SK-N-MC (cell line): ENCODE measurements around the gene ITPR2.
"Not testable (repeated sequence)": the region's sequence is repeated elsewhere in the genome, so short reads cannot be mapped to it uniquely, and the experiment has no call there.

Experiments used
- DNase-seq: peaks from one replicate; pipeline ENCODE4 v3.0.0-alpha.2; 2011; ENCODE audit warnings: low read depth, low spot score
- H3K27ac ChIP-seq: fragments of 200-600 bp; sonication (generic); 2 replicates; pipeline ENCODE4 v1.5.1; 2016; ENCODE audit warnings: mixed run types
- H3K36me3 ChIP-seq: fragments of 200-600 bp; sonication (generic); 2 replicates; pipeline ENCODE4 v1.6.1; 2017; ENCODE audit warnings: antibody characterized with exemption, low read length, mixed read lengths; ENCODE audit not compliant: insufficient read depth
- H3K4me3 ChIP-seq: fragments of 200-600 bp; sonication (generic); 2 replicates; pipeline ENCODE4 v1.5.1; 2016
- H3K9ac ChIP-seq: fragments of 200-600 bp; sonication (generic); 2 replicates; pipeline ENCODE4 v1.8.0; 2017; ENCODE audit warnings: mixed run types, mixed read lengths; ENCODE audit not compliant: insufficient read length
- H3K9me3 ChIP-seq: fragments of 200-600 bp; sonication (generic); 2 replicates; pipeline ENCODE4 v1.6.1; 2017; ENCODE audit warnings: low read depth, mild to moderate bottlenecking, antibody characterized with exemption, low read length, moderate library complexity, mixed read lengths
- EZH2 ChIP-seq: fragments of 200-600 bp; sonication (generic); IDR thresholded peaks from one replicate; pipeline ENCODE4 v1.6.1; 2017; ENCODE audit warnings: antibody characterized with exemption
- FOXP2 ChIP-seq: optimal IDR thresholded peaks from 2 replicates; pipeline ENCODE3; 2011; ENCODE audit warnings: mild to moderate bottlenecking, moderate library complexity; ENCODE audit not compliant: insufficient read depth; ENCODE audit errors: extremely low read length, control extremely low read depth
- POLR2AphosphoS5 ChIP-seq: IDR thresholded peaks from 2 replicates; pipeline ENCODE4 v1.6.1; 2012; ENCODE audit warnings: mild to moderate bottlenecking, low read depth, low read length, borderline replicate concordance

The ITPR2 gene

DNA sequence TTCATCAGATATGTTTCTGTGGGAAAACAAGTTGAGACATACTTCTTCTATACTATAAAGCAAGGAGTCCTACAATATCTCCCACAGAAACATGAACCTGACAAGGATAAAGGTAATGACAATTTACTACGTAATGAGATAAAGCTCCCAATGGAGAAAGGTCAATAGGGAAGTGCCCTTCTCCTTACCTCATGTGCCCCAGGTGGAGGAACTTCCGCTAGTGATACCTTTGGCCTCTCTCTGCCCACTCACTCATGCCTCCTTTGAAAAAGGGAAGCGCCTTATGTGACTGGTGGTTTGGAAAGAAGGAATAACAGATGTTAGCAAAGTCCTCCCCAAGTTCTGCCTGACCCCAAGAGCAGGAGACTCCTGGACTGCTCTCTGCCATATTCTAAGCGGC, 305.3 kb downstream of the ITPR2 start:
- Histone ChIP-seq H3K9me3 (no peaks in the 10 kb centered on the region; the same call in 1 of the 2 replicates), H3K36me3 (no peaks in the 10 kb centered on the region), H3K4me3 (no peak overlapping the region), H3K27ac (no peak overlapping the region), H3K9ac (no peak overlapping the region)
- TF ChIP-seq POLR2AphosphoS5 (no peak), FOXP2 (no peak), EZH2 (no peak)
- no peak for DNase-seq

- no peak for TF ChIP-seq POLR2AphosphoS5
- no peak for TF ChIP-seq FOXP2
- TF ChIP-seq EZH2 = no peak
- no peaks in the 10 kb centered on the region; the same call in 1 of the 2 replicates for H3K9me3 ChIP-seq
- H3K27ac ChIP-seq = no peak overlapping the region
- no peak overlapping the region for H3K9ac ChIP-seq
- DNase-seq = no peak
- H3K4me3 ChIP-seq = no peak overlapping the region
- no peaks in the 10 kb centered on the region for H3K36me3 ChIP-seq
Measured at GRCh38 chr12:26524862-26525465, 308.0 kb downstream of the ITPR2 start.

DNA sequence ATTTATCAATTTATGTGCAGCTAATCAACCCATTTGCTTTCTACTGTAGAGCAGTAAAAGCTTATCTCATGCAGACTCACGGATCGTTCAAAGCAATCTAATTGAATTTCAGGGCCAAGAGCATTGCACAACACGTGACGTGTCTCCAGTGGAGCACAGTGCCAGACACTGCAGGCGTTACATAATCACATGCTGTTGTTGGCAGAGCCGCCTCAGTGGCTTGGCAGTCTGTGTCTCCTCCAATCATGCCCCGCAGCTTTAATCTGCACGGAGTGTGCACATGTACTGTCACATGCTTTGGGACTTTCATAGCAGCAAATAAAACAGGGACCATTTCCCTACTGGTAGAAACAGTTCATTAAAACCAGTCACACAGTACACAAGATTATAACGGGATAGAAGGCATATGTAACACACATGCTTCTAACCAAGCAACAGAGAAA, 309.3 kb downstream of the ITPR2 start:
- no peaks in the 10 kb centered on the region for H3K36me3 ChIP-seq
- DNase-seq = peak; percentile 79
- H3K4me3 ChIP-seq = peak overlapping the region; percentile 57
- H3K27ac ChIP-seq = peak overlapping the region; percentile 70
- H3K9ac ChIP-seq = no peak overlapping the region
- H3K9me3 ChIP-seq = no peaks in the 10 kb centered on the region; the same call in 1 of the 2 replicates
- no peak for TF ChIP-seq EZH2
- TF ChIP-seq FOXP2 = peak; percentile 94

GRCh38 chr12:26520869-26521268, 312.1 kb downstream of the ITPR2 start:
- no peak overlapping the region for H3K9ac ChIP-seq
- no peak overlapping the region; the same call in 1 of the 2 replicates for H3K4me3 ChIP-seq
- no peaks in the 10 kb centered on the region; the same call in 1 of the 2 replicates for H3K9me3 ChIP-seq
- peak overlapping the region; percentile 73; the same call in 1 of the 2 replicates for H3K27ac ChIP-seq
- H3K36me3 ChIP-seq = no peaks in the 10 kb centered on the region
- TF ChIP-seq POLR2AphosphoS5 (no peak), FOXP2 (no peak), EZH2 (no peak)
- DNase-seq = no peak

- Histone ChIP-seq H3K9ac (no peak overlapping the region), H3K36me3 (no peaks in the 10 kb centered on the region), H3K27ac (peak overlapping the region; percentile 73), H3K9me3 (no peaks in the 10 kb centered on the region; the same call in 1 of the 2 replicates), H3K4me3 (peak overlapping the region; percentile 44)
- DNase-seq = peak; percentile 30
- TF ChIP-seq FOXP2 (peak; percentile 86), EZH2 (no peak), POLR2AphosphoS5 (no peak)
Measured at GRCh38 chr12:26520109-26520508, 312.9 kb downstream of the ITPR2 start.

DNA sequence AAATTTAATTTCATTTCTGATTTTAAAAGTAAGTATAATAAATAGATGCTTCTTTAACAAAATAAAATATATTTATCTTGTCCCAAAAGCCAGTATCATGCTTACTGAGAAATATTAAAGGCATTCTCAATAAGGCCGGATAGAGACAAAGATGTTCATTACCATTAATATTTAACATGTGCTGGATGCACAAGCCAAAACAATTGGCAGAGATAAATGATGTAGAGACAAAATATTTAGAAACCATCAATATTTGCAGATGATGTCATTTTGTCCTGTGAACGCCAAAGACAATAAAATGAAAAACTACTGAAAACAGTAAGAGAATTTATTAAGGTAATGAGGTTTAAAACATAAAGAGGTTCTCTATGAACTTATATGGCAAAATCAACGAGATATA, 313.5 kb downstream of the ITPR2 start:
- TF ChIP-seq EZH2 = no peak
- TF ChIP-seq POLR2AphosphoS5 = no peak
- no peak for TF ChIP-seq FOXP2
- H3K9ac ChIP-seq = no peak overlapping the region
- DNase-seq = no peak
- peak overlapping the region; percentile 44; the same call in 1 of the 2 replicates for H3K4me3 ChIP-seq
- H3K27ac ChIP-seq = peak overlapping the region; percentile 73; the same call in 1 of the 2 replicates
- H3K36me3 ChIP-seq = no peaks in the 10 kb centered on the region
- H3K9me3 ChIP-seq = no peaks in the 10 kb centered on the region; the same call in 1 of the 2 replicates

DNA sequence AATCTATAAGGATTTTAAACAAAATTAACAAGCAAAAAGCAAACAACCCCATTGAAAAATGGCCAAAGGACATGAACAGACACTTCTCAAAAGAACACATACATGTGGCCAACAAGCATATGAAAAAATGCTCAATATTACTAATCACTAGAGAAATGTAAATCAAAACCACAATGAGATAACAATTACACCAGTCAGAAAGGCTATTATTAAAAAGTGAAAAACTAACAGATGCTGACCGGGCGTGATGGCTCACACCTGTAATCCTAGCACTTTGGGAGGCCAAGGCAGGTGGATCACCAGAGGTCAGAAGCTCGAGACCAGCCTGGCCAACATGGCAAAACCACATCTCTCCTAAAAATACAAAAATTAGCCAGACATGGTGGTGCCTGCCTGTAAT, 315.7 kb downstream of the ITPR2 start:
- not testable (repeated sequence) for H3K9ac ChIP-seq, H3K36me3 ChIP-seq, H3K9me3 ChIP-seq, DNase-seq, H3K4me3 ChIP-seq, H3K27ac ChIP-seq

DNA sequence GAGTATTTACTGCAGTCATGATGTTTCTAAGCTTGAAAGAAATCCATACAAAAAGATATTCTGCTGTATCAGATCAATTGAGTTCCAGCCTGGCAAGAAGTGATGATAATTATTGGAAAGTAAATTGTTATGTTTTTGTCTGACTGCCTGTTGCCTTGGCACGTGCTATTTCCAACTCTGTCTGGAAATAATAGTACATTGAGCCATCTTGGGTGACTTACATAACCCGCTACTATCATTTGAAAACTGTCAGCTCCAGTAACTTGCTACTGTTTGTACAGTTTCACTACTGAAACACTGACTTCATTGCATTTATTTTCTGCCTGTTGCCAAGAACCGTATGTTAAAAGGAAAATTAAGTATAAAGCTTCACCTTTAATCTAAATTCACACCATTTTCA, 318.6 kb downstream of the ITPR2 start:
- Histone ChIP-seq H3K27ac (no peak overlapping the region), H3K9ac (no peak overlapping the region), H3K9me3 (no peaks in the 10 kb centered on the region), H3K4me3 (no peak overlapping the region), H3K36me3 (no peaks in the 10 kb centered on the region)
- no peak for DNase-seq
- TF ChIP-seq FOXP2 = no peak
- TF ChIP-seq EZH2 = no peak
- TF ChIP-seq POLR2AphosphoS5 = no peak
